Measurements from ENCODE around the gene MOB1A. TPM values are rescaled to one million over a fixed set of nuclear protein-coding genes. Genes with fewer than 3 reads are reported as not detected.
"Not testable (repeated sequence)": the region's sequence is repeated elsewhere in the genome, so short reads cannot be mapped to it uniquely, and the experiment has no call there.

The MOB1A gene
- total RNA-seq, 2 experiments from 2014 or later: 110 to 144 TPM

DNA sequence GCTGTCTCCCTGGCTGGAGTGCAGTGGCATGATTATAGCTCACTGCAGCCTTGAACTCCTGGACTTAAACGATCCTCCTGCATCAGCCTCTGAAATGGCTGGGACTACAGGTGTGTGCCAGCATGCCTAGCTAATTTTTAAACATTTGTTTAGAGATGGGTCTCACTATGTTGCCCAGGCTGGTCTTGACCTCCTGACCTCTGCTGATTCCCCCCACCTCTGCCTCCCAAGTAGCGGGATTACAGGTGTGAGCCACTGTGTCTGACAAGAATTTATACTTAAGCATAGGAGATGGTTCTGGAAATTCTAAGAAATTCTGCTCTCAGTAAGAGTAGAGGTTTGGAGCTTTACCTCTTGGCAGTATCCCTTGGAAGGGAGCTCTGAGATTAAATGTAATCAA is 38.0 kb upstream of the MOB1A start:
- Histone ChIP-seq H3K4me3 (ENCODE audit: low read depth, low read length, poor library complexity, severe bottlenecking) (no peak overlapping the region), H4K20me1 (ENCODE audit: insufficient read depth, low read length) (peaks cover 10% of the 10 kb centered on the region; the same call in 1 of the 2 replicates), H3K4me1 (ENCODE audit: insufficient read depth, low read length, poor library complexity, severe bottlenecking) (no peaks in the 10 kb centered on the region), H3K79me2 (ENCODE audit: insufficient read depth, low read depth, low read length) (peaks cover under 1% of the 10 kb centered on the region; the same call in 1 of the 2 replicates), H3K9me2 (ENCODE audit: insufficient read depth, low read length) (no peaks in the 10 kb centered on the region), H2AFZ (ENCODE audit: low read length) (no peak overlapping the region), H3K4me2 (ENCODE audit: low read length) (no peak overlapping the region), H3K27ac (ENCODE audit: low read depth, low read length, poor library complexity, severe bottlenecking) (no peak overlapping the region), H3K36me3 (ENCODE audit: insufficient read depth, low read length) (peaks cover 93% of the 10 kb centered on the region), H3K9me3 (ENCODE audit: low read length) (no peaks in the 10 kb centered on the region)
- intact Hi-C loops (cut with micrococcal nuclease; ENCODE audit: unreplicated experiment): no loop called here
- TF ChIP-seq EZH2phosphoT487 (IDR thresholded peaks at IDR 0.05; ENCODE audit: borderline replicate concordance, low read depth, low read length): no peak
- TF ChIP-seq, protein P1, sequence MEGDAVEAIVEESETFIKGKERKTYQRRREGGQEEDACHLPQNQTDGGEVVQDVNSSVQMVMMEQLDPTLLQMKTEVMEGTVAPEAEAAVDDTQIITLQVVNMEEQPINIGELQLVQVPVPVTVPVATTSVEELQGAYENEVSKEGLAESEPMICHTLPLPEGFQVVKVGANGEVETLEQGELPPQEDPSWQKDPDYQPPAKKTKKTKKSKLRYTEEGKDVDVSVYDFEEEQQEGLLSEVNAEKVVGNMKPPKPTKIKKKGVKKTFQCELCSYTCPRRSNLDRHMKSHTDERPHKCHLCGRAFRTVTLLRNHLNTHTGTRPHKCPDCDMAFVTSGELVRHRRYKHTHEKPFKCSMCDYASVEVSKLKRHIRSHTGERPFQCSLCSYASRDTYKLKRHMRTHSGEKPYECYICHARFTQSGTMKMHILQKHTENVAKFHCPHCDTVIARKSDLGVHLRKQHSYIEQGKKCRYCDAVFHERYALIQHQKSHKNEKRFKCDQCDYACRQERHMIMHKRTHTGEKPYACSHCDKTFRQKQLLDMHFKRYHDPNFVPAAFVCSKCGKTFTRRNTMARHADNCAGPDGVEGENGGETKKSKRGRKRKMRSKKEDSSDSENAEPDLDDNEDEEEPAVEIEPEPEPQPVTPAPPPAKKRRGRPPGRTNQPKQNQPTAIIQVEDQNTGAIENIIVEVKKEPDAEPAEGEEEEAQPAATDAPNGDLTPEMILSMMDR (conservative IDR thresholded peaks at IDR 0.05; ENCODE audit: low read length): no peak
- no TSS peak for BruUV-seq (replicated peaks)
- CTCF ChIA-PET (ENCODE audit: unreplicated experiment): no interaction called here
- POLR2A ChIA-PET: interaction anchor here (0.6 to 1.5 kb wide), 4 partner anchors 9 to 670 kb away, joined by 3 to 10 read pairs (median 6); no protein-coding TSS in a partner anchor
- DNase-seq (ENCODE audit: low spot score): no peak

DNA sequence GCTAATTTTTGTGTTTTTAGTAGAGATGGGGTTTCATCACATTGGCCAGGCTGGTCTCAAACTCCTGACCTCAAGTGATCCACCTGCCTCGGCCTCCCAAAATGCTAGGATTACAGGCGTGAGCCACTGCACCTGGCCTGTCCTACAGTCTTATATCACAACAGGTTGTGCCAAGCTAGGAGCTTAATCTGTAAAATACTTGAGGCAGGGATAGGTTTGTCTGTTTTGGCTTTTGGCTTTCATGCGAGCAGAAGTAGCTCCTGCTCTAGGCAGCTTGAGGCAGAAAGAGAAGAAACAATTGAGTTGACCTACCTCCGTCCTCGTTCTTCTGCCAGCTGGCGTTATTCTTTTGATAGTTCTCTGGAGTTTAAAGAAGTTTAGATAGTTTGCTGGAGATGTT is 37.1 kb upstream of the MOB1A start:
- DNase-seq (ENCODE audit: low spot score); H3K79me2 ChIP-seq (ENCODE audit: insufficient read depth, low read depth, low read length); BruUV-seq (replicated peaks); H3K9me3 ChIP-seq (ENCODE audit: low read length); H3K4me3 ChIP-seq (ENCODE audit: low read depth, low read length, poor library complexity, severe bottlenecking); CTCF ChIA-PET (ENCODE audit: unreplicated experiment); H4K20me1 ChIP-seq (ENCODE audit: insufficient read depth, low read length); intact Hi-C loops (cut with micrococcal nuclease; ENCODE audit: unreplicated experiment); H3K27ac ChIP-seq (ENCODE audit: low read depth, low read length, poor library complexity, severe bottlenecking); H3K4me1 ChIP-seq (ENCODE audit: insufficient read depth, low read length, poor library complexity, severe bottlenecking); H3K4me2 ChIP-seq (ENCODE audit: low read length); H2AFZ ChIP-seq (ENCODE audit: low read length); H3K9me2 ChIP-seq (ENCODE audit: insufficient read depth, low read length): not testable (repeated sequence)
- POLR2A ChIA-PET: interaction anchor here (0.6 to 1.5 kb wide), 7 partner anchors 8 to 669 kb away, joined by 3 to 10 read pairs (median 5); no protein-coding TSS in a partner anchor
- peaks cover 95% of the 10 kb centered on the region for H3K36me3 ChIP-seq (ENCODE audit: insufficient read depth, low read length)

DNA sequence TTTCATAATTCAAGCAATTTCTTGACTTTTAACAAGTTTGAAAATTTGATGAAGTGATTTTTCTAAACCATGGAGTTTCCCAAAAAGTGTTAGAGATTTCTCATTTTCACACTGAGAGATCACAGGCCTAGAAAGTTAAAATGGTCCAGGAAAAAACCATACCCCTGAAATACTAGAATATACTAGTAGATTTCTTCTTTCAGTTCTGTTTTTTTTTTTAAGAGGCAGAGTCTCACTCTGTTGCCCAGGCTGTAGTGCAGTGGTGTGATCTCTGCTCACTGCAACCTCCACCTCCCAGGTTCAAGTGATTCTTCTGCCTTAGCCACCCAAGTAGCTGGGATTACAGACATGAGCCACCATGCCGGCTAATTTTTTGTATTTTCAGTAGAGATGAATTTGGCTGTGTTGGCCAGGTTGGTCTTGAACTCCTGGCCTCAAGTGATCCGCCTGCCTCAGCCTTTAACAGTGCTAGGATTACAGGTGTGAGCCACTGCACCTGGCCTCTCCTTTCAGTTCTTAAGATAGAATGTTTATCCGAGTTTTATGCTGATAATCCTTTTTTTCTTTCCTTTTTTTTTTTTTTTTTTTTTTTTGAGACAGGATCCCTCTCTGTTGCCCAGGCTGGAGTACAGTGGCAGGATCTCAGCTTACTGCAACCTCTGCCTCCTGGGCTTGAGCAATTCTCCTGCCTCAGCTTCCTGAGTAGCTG is 34.2 kb upstream of the MOB1A start:
- CTCF ChIA-PET (ENCODE audit: unreplicated experiment): no interaction called here
- intact Hi-C loops (cut with micrococcal nuclease; ENCODE audit: unreplicated experiment): loop anchor here (5.0 kb wide), 2 partner anchors 46 to 61 kb away; no protein-coding TSS in a partner anchor
- Histone ChIP-seq H3K4me1 (ENCODE audit: insufficient read depth, low read length, poor library complexity, severe bottlenecking) (no peaks in the 10 kb centered on the region), H3K36me3 (ENCODE audit: insufficient read depth, low read length) (peaks cover 99% of the 10 kb centered on the region), H3K4me3 (ENCODE audit: low read depth, low read length, poor library complexity, severe bottlenecking) (no peak overlapping the region), H3K79me2 (ENCODE audit: insufficient read depth, low read depth, low read length) (peaks cover 28% of the 10 kb centered on the region), H4K20me1 (ENCODE audit: insufficient read depth, low read length) (peaks cover 19% of the 10 kb centered on the region), H3K9me2 (ENCODE audit: insufficient read depth, low read length) (no peaks in the 10 kb centered on the region), H2AFZ (ENCODE audit: low read length) (no peak overlapping the region), H3K9me3 (ENCODE audit: low read length) (no peaks in the 10 kb centered on the region), H3K4me2 (ENCODE audit: low read length) (no peak overlapping the region), H3K27ac (ENCODE audit: low read depth, low read length, poor library complexity, severe bottlenecking) (no peak overlapping the region)
- BruUV-seq (replicated peaks): no TSS peak
- no peak for TF ChIP-seq EZH2phosphoT487 (IDR thresholded peaks at IDR 0.05; ENCODE audit: borderline replicate concordance, low read depth, low read length)
- TF ChIP-seq, protein P1 (conservative IDR thresholded peaks at IDR 0.05; ENCODE audit: low read length): no peak
- POLR2A ChIA-PET: interaction anchor here (0.7 to 1.2 kb wide), 2 partner anchors 11 to 35 kb away, joined by 4 to 7 read pairs; no protein-coding TSS in a partner anchor
- DNase-seq (ENCODE audit: low spot score): no peak

All from OCI-LY7 (cell line).